SK-N-SH (cell line): ENCODE results near the gene RAB1B.

Experiments
- EP300 ChIP-seq, 2 experiments: IDR thresholded peaks; 2 replicates each; pipeline versions ENCODE4 v1.4.0 to v1.6.1; 2012; ENCODE audit warnings: borderline replicate concordance in 1 of 2, low read depth in 1 of 2, low read length in 1 of 2
- NRF1 ChIP-seq: IDR thresholded peaks from 2 replicates; pipeline ENCODE4 v1.6.1; 2012; ENCODE audit warnings: low read depth, mild to moderate bottlenecking, low read length
- RAD21 ChIP-seq: IDR thresholded peaks from 2 replicates; pipeline ENCODE4 v1.6.1; 2012; ENCODE audit warnings: mild to moderate bottlenecking, low read length
- RCOR1 ChIP-seq: fragments of 150-350 bp; IDR thresholded peaks from 2 replicates; pipeline ENCODE4 v1.6.1; 2017; ENCODE audit warnings: antibody characterized with exemption, low read length
- TF ChIP-seq, protein P1 (sequence below): fragments of 200-600 bp; sonication (generic); IDR thresholded peaks from 2 replicates; pipeline ENCODE4 v1.6.1; 2017; ENCODE audit warnings: antibody characterized with exemption, mild to moderate bottlenecking, moderate library complexity

DNA sequence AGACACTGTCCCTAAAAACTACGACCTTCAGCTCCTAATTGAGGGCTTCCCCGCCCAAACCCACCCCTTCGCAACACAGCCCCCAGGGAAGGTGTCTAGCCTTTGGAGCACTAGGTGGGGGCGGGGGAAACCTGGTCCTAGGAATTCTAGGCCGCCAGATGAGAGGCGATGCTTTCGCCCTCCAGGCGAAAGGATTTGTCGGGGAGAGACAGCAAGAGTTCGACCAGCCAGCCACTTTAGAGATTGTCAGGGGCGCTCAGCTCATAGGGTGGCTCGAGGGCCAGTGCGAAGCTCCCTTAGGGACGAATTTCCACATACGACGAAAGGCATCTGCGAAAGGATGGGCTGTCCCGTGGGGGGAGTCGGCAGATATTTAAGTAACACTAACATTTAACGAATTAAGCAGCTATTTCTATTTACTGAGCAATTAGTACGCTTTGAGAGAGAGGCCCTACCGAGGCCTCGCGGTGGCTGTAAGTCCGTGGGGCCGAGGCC lies 43.1 kb downstream of the RAB1B start:
- TF ChIP-seq, protein P1, sequence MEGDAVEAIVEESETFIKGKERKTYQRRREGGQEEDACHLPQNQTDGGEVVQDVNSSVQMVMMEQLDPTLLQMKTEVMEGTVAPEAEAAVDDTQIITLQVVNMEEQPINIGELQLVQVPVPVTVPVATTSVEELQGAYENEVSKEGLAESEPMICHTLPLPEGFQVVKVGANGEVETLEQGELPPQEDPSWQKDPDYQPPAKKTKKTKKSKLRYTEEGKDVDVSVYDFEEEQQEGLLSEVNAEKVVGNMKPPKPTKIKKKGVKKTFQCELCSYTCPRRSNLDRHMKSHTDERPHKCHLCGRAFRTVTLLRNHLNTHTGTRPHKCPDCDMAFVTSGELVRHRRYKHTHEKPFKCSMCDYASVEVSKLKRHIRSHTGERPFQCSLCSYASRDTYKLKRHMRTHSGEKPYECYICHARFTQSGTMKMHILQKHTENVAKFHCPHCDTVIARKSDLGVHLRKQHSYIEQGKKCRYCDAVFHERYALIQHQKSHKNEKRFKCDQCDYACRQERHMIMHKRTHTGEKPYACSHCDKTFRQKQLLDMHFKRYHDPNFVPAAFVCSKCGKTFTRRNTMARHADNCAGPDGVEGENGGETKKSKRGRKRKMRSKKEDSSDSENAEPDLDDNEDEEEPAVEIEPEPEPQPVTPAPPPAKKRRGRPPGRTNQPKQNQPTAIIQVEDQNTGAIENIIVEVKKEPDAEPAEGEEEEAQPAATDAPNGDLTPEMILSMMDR: no peak
- TF ChIP-seq EP300 (IDR thresholded peaks at IDR 0.05; ENCODE audit: borderline replicate concordance in 1 of 2, low read depth in 1 of 2, low read length in 1 of 2) (no peak), RCOR1 (no peak), RAD21 (no peak), NRF1 (no peak)
